Measurements from ENCODE around the gene LRIT2. TPM values are rescaled to one million over a fixed set of nuclear protein-coding genes. Genes with fewer than 3 reads are reported as not detected.

LRIT2 gene
- total RNA-seq, 5 donors from 2014 or later (not counting 1 experiment from before 2014, with no cell fraction given) = not detected

DNA sequence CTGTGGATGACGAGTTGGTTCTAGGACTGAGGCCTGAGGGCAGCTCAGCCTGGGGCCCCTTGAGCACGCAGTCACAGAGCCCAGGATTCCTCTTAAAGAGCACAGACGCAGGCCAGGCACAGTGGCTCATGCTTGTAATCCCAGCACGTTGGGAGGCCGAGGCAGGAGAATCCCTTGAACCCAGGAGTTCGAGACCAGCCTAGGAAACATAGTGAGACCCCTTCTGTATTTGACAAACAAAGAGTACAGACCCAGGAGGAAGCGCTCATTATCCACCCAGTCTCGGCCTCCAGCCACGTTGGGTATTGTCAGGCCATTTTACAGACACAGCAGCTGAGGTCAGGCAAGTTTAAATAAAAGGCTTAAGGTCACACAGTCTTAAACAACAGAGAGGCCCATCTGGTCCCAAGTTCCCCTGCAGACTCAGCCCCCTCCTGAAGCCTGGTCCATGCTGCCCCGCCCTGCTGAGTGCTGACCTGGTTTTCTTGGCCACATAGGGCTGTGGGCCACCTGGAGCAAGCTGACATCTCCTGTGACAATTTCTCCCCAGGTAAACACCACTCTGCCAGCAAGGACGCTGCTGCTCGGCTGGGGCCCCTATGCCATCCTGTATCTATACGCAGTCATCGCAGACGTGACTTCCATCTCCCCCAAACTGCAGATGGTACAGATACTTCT, 32.1 kb upstream of the LRIT2 start:
- no peaks in the 10 kb centered on the region for H3K9me3 ChIP-seq
- no peak overlapping the region for H3K4me3 Mint-ChIP-seq
- CTCF ChIA-PET = interaction anchor here in 1 of 2 donors (1.4 kb wide), 1 partner anchor 280 kb away, joined by 6 read pairs; no protein-coding TSS in a partner anchor
- H3K27ac Mint-ChIP-seq = no peak overlapping the region
- no peak overlapping the region for H3K4me3 ChIP-seq (ENCODE audit: control insufficient read depth in 1 of 2, extremely low read depth in 1 of 2, low read length in 1 of 2)
- no peak for DNase-seq
- peaks cover 17 to 30% of the 10 kb centered on the region in 2 donors for H3K27me3 Mint-ChIP-seq
- no peak overlapping the region for H3K27ac ChIP-seq (ENCODE audit: low read length)
- 84% methylated on average over 13 of the region's 15 CpGs for WGBS (ENCODE audit: insufficient coverage)
- no peak for ATAC-seq (replicated peaks in 1 of 4)
- POLR2A ChIA-PET = no interaction called here
- H3K4me1 Mint-ChIP-seq = peaks cover 0 to 7% (median 3%) of the 10 kb centered on the region in 3 donors
- H3K4me1 ChIP-seq (ENCODE audit: control insufficient read depth in 1 of 2, extremely low read depth in 1 of 2, insufficient read depth in 2 of 2, low read length in 2 of 2) = peaks cover 0 to 6% of the 10 kb centered on the region in 2 experiments
- H3K36me3 Mint-ChIP-seq = no peaks in the 10 kb centered on the region
- peaks cover 0 to 46% of the 10 kb centered on the region in 2 experiments for H3K27me3 ChIP-seq (replicated peaks in 1 of 2; ENCODE audit: control insufficient read depth in 2 of 2, extremely low read depth in 1 of 2, insufficient read depth in 2 of 2, low read length in 1 of 2)
- no peaks in the 10 kb centered on the region for H3K9me3 Mint-ChIP-seq
- no peaks in the 10 kb centered on the region for H3K36me3 ChIP-seq (ENCODE audit: control insufficient read depth in 2 of 2, extremely low read depth in 1 of 2, insufficient read depth in 1 of 2, low read length in 1 of 2)

GRCh38 chr10:84256510-84257342, 31.4 kb upstream of the LRIT2 start:
- Mint-ChIP-seq H3K27ac (no peak overlapping the region), H3K4me1 (peaks cover 0 to 7% (median 3%) of the 10 kb centered on the region in 3 donors), H3K36me3 (no peaks in the 10 kb centered on the region), H3K4me3 (no peak overlapping the region), H3K27me3 (peaks cover 11 to 25% of the 10 kb centered on the region in 2 donors), H3K9me3 (no peaks in the 10 kb centered on the region)
- Histone ChIP-seq H3K4me3 (ENCODE audit: control insufficient read depth in 1 of 2, extremely low read depth in 1 of 2, low read length in 1 of 2) (no peak overlapping the region), H3K9me3 (no peaks in the 10 kb centered on the region), H3K27ac (ENCODE audit: low read length) (no peak overlapping the region), H3K36me3 (ENCODE audit: control insufficient read depth in 2 of 2, extremely low read depth in 1 of 2, insufficient read depth in 1 of 2, low read length in 1 of 2) (no peaks in the 10 kb centered on the region), H3K4me1 (ENCODE audit: control insufficient read depth in 1 of 2, extremely low read depth in 1 of 2, insufficient read depth in 2 of 2, low read length in 2 of 2) (peaks cover 0 to 6% of the 10 kb centered on the region in 2 experiments), H3K27me3 (replicated peaks in 1 of 2; ENCODE audit: control insufficient read depth in 2 of 2, extremely low read depth in 1 of 2, insufficient read depth in 2 of 2, low read length in 1 of 2) (peaks cover 0 to 40% of the 10 kb centered on the region in 2 experiments)
- CTCF ChIA-PET = interaction anchor here in 1 of 2 donors (1.4 kb wide), 1 partner anchor 281 kb away, joined by 6 read pairs; no protein-coding TSS in a partner anchor
- peak in 3 of 4 experiments; percentile 35 to 58 (median 46) for ATAC-seq (replicated peaks in 1 of 4)
- WGBS (ENCODE audit: insufficient coverage) = 53% methylated on average over 19 of the region's 35 CpGs
- DNase-seq = peak in 27 of 35 experiments; percentile 5 to 54 (median 27)
- POLR2A ChIA-PET = no interaction called here

- H3K4me1 Mint-ChIP-seq = peaks cover 0 to 7% (median 3%) of the 10 kb centered on the region in 3 donors
- Histone ChIP-seq H3K4me3 (ENCODE audit: control insufficient read depth in 1 of 2, extremely low read depth in 1 of 2, low read length in 1 of 2) (no peak overlapping the region), H3K9me3 (no peaks in the 10 kb centered on the region), H3K4me1 (ENCODE audit: control insufficient read depth in 1 of 2, extremely low read depth in 1 of 2, insufficient read depth in 2 of 2, low read length in 2 of 2) (peaks cover 0 to 6% of the 10 kb centered on the region in 2 experiments), H3K36me3 (ENCODE audit: control insufficient read depth in 2 of 2, extremely low read depth in 1 of 2, insufficient read depth in 1 of 2, low read length in 1 of 2) (no peaks in the 10 kb centered on the region), H3K27ac (ENCODE audit: low read length) (no peak overlapping the region), H3K27me3 (replicated peaks in 1 of 2; ENCODE audit: control insufficient read depth in 2 of 2, extremely low read depth in 1 of 2, insufficient read depth in 2 of 2, low read length in 1 of 2) (peaks cover 0 to 36% of the 10 kb centered on the region in 2 experiments)
- no peak overlapping the region for H3K27ac Mint-ChIP-seq
- WGBS (ENCODE audit: insufficient coverage) = 74% methylated on average over 8 of the region's 10 CpGs
- H3K27me3 Mint-ChIP-seq = peaks cover 8 to 20% of the 10 kb centered on the region in 2 donors
- ATAC-seq (replicated peaks in 1 of 4) = no peak
- no peaks in the 10 kb centered on the region for H3K9me3 Mint-ChIP-seq
- no peak overlapping the region for H3K4me3 Mint-ChIP-seq
- ChIA-PET POLR2A (no interaction called here), CTCF (interaction anchor here in 1 of 2 donors (0.8 kb wide), 1 partner anchor 52 kb away, joined by 7 read pairs; no protein-coding TSS in a partner anchor)
- no peaks in the 10 kb centered on the region for H3K36me3 Mint-ChIP-seq
- DNase-seq = no peak
Measured at GRCh38 chr10:84254552-84255478, 29.5 kb upstream of the LRIT2 start.

DNA sequence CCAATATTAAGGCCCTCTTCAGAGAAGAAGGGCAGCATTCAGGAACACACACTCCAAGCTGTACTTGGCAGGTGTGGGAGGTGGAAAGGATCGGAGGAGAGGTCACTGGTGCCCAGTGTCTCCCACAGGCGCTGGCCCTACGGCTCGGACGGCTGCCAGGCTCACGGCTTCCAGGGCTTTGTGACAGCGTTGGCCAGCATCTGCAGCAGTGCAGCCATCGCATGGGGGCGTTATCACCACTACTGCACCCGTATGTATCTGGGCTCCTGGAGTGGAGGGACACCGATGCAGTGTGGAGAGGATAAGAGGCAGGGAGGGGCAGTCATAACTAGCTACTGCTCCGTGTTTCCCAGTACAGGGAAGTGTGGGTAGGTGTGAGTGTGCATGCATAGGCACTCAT, 23.4 kb upstream of the LRIT2 start:
- DNase-seq (no peak), ATAC-seq (replicated peaks in 1 of 4) (no peak)
- CTCF ChIA-PET = no interaction called here
- H3K9me3 Mint-ChIP-seq = no peaks in the 10 kb centered on the region
- no peak overlapping the region for H3K4me3 ChIP-seq (ENCODE audit: control insufficient read depth in 1 of 2, extremely low read depth in 1 of 2, low read length in 1 of 2)
- no peaks in the 10 kb centered on the region for H3K36me3 ChIP-seq (ENCODE audit: control insufficient read depth in 2 of 2, extremely low read depth in 1 of 2, insufficient read depth in 1 of 2, low read length in 1 of 2)
- POLR2A ChIA-PET = no interaction called here
- no peaks in the 10 kb centered on the region for H3K36me3 Mint-ChIP-seq
- no peaks in the 10 kb centered on the region for H3K4me1 ChIP-seq (ENCODE audit: control insufficient read depth in 1 of 2, extremely low read depth in 1 of 2, insufficient read depth in 2 of 2, low read length in 2 of 2)
- no peak overlapping the region for H3K27ac Mint-ChIP-seq
- peaks cover 0 to 22% of the 10 kb centered on the region in 2 experiments for H3K27me3 ChIP-seq (replicated peaks in 1 of 2; ENCODE audit: control insufficient read depth in 2 of 2, extremely low read depth in 1 of 2, insufficient read depth in 2 of 2, low read length in 1 of 2)
- H3K27ac ChIP-seq (ENCODE audit: low read length) = no peak overlapping the region
- 75% methylated on average over 10 of the region's 12 CpGs for WGBS (ENCODE audit: insufficient coverage)
- H3K4me1 Mint-ChIP-seq = no peaks in the 10 kb centered on the region
- H3K9me3 ChIP-seq = no peaks in the 10 kb centered on the region
- H3K27me3 Mint-ChIP-seq = peaks cover 4 to 5% of the 10 kb centered on the region in 2 donors
- no peak overlapping the region for H3K4me3 Mint-ChIP-seq

DNA sequence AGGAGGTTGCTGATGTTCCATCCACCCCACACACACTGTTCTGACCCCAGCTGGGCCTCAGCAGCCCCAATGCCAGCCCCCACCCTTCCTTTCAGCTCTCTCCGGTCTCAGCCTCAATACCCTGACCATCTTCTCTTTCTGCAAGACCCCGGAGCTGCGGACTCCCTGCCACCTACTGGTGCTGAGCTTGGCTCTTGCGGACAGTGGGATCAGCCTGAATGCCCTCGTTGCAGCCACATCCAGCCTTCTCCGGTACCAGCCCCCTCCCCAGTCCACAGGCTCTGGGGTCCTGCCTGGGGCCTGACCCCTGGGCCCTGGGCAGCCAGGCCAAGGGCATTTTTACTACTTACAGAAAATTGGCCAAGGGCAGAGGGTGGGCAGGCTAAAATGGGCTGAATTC, 22.2 kb upstream of the LRIT2 start:
- Mint-ChIP-seq H3K4me3 (no peak overlapping the region), H3K4me1 (no peaks in the 10 kb centered on the region), H3K27ac (no peak overlapping the region), H3K27me3 (peaks cover 4 to 5% of the 10 kb centered on the region in 2 donors), H3K36me3 (no peaks in the 10 kb centered on the region), H3K9me3 (no peaks in the 10 kb centered on the region)
- Histone ChIP-seq H3K27me3 (replicated peaks in 1 of 2; ENCODE audit: control insufficient read depth in 2 of 2, extremely low read depth in 1 of 2, insufficient read depth in 2 of 2, low read length in 1 of 2) (peaks cover 0 to 18% of the 10 kb centered on the region in 2 experiments), H3K4me1 (ENCODE audit: control insufficient read depth in 1 of 2, extremely low read depth in 1 of 2, insufficient read depth in 2 of 2, low read length in 2 of 2) (no peaks in the 10 kb centered on the region), H3K36me3 (ENCODE audit: control insufficient read depth in 2 of 2, extremely low read depth in 1 of 2, insufficient read depth in 1 of 2, low read length in 1 of 2) (no peaks in the 10 kb centered on the region), H3K9me3 (no peaks in the 10 kb centered on the region), H3K4me3 (ENCODE audit: control insufficient read depth in 1 of 2, extremely low read depth in 1 of 2, low read length in 1 of 2) (no peak overlapping the region), H3K27ac (ENCODE audit: low read length) (no peak overlapping the region)
- ATAC-seq (replicated peaks in 1 of 4) (no peak), DNase-seq (no peak)
- POLR2A ChIA-PET = no interaction called here
- WGBS (ENCODE audit: insufficient coverage) = 83% methylated on average over 1 of the region's 6 CpGs
- CTCF ChIA-PET = interaction anchor here in 1 of 2 donors (0.6 kb wide), 1 partner anchor 12 kb away, joined by 3 read pairs; no protein-coding TSS in a partner anchor

All from T-cell (primary cell).